Spleen (tissue), 11 donors: ENCODE data around the gene CHAD. TPM values are rescaled to one million over a fixed set of nuclear protein-coding genes. Genes with fewer than 3 reads are reported as not detected.

Experiments
- DNase-seq: peaks from one replicate; pipeline ENCODE4 v3.0.0-alpha.2; 2020
- H3K27ac ChIP-seq, 8 donors: fragments of 200-600 bp; sonication (generic) in 7 of 8; 1 replicate in 4 of 8; 2 replicates in 4 of 8; pipeline versions ENCODE4 v1.5.0 to v1.8.0; 2016 to 2021; ENCODE audit warnings: inconsistent platforms in 4 of 8, mild to moderate bottlenecking in 4 of 8, moderate library complexity in 1 of 8
- H3K27me3 ChIP-seq, 7 donors: fragments of 200-600 bp; sonication (generic) in 6 of 7; replicated peaks in 1 of 7; 1 replicate in 4 of 7; 2 replicates in 3 of 7; pipeline versions ENCODE4 v1.5.0 to v1.8.0; 2016 to 2021; ENCODE audit warnings: inconsistent platforms in 3 of 7, mild to moderate bottlenecking in 1 of 7
- H3K36me3 ChIP-seq, 6 donors: fragments of 200-600 bp; sonication (generic) in 5 of 6; 1 replicate in 4 of 6; 2 replicates in 2 of 6; pipeline versions ENCODE4 v1.5.0 to v1.8.0; 2016 to 2021; ENCODE audit warnings: inconsistent platforms in 2 of 6
- H3K4me1 ChIP-seq, 6 donors: fragments of 200-600 bp; sonication (generic) in 5 of 6; 1 replicate in 3 of 6; 2 replicates in 3 of 6; pipeline versions ENCODE4 v1.5.0 to v1.8.0; 2016 to 2021; ENCODE audit warnings: inconsistent platforms in 3 of 6
- H3K4me3 ChIP-seq, 8 donors: fragments of 200-600 bp; sonication (generic) in 7 of 8; 1 replicate in 4 of 8; 2 replicates in 4 of 8; pipeline versions ENCODE4 v1.5.0 to v1.8.0; 2016 to 2021; ENCODE audit warnings: inconsistent platforms in 4 of 8, mild to moderate bottlenecking in 4 of 8, moderate library complexity in 2 of 8
- H3K9me3 ChIP-seq, 8 donors: fragments of 200-600 bp; sonication (generic) in 7 of 8; 1 replicate in 4 of 8; 2 replicates in 4 of 8; pipeline versions ENCODE4 v1.5.0 to v1.8.0; 2016 to 2021; ENCODE audit warnings: inconsistent platforms in 4 of 8
- CTCF ChIP-seq, 11 experiments: fragments of 200-600 bp in 7 of 11; fragments of 450-650 bp in 4 of 11; sonication (generic) in 4 of 11; IDR thresholded peaks in 8 of 11; conservative IDR thresholded peaks in 3 of 11; 1 replicate in 7 of 11; 2 replicates in 4 of 11; pipeline versions ENCODE4 v1.4.0 to v1.8.0; 2016 to 2021; ENCODE audit warnings: antibody characterized with exemption in 11 of 11, inconsistent platforms in 4 of 11, mild to moderate bottlenecking in 1 of 11
- POLR2A ChIP-seq, 3 donors: fragments of 450-650 bp; IDR thresholded peaks; one replicate each; pipeline ENCODE4 v1.5.1; 2017; ENCODE audit warnings: antibody characterized with exemption in 3 of 3, mild to moderate bottlenecking in 1 of 3
- POLR2AphosphoS5 ChIP-seq, 3 donors: sonication (generic); formaldehyde crosslinking; IDR thresholded peaks; one replicate each; pipeline ENCODE4 v1.5.1; 2017; ENCODE audit warnings: antibody characterized with exemption in 3 of 3
- WGBS, 5 donors: extraction: QIAGEN DNeasy Blood & Tissue Kit in 3 of 5; methylation state at CpG; one replicate each; pipeline versions ENCODE4 v1.1.5 to v1.1.7; 2013 to 2018; 5-methylcytosine and 5-hydroxymethylcytosine counted together
- intact Hi-C: fragments of 100-400 bp; cut with DNase I; formaldehyde crosslinking; loops from one replicate; pipeline ENCODE4 v1.15.0; 2023; ENCODE audit warnings: low total_unique reads
- polyA plus RNA-seq, 3 donors: library from polyadenylated mRNA; stranded (reverse); fragments of 200-250 nt; gene quantifications; one replicate each; pipeline ENCODE4 v1.2.1, GENCODE V29; 2013
- total RNA-seq, 7 donors: library from RNA; depleted of rRNA in 3 of 7; stranded (reverse); fragments of >200 nt in 3 of 7; fragmentation: NEBNext Ultra II Directional in 4 of 7; extraction: Animal tissue kit (Norgen Biotek cat#: 25700) in 4 of 7; gene quantifications; one replicate each; pipeline versions ENCODE4 v1.1.0 to v1.2.1, GENCODE V29; 2016 to 2021
- donor health status: healthy with polysubstance abuse.
- donor health status: DM: no; HTN: no; CAD: no; lungs with moderate emphysema.
- donor health status: DM: no; HTN: no; CAD: no.
- donor health status: Bipolar disorder and iron deficiency.
- donor health status: healthy.
- donor health status: DM: no; HTN: no; CAD: no.
- donor health status: DM: yes; HTN: yes; CAD: no.

The CHAD gene
- total and polyA plus RNA-seq, 10 donors = 0.39 TPM; not detected in 9

GRCh38 chr17:50464736-50465135 is 3.9 kb downstream of the CHAD start:
- H3K4me1 ChIP-seq = peaks cover 0 to 20% (median 13%) of the 10 kb centered on the region in 6 donors
- DNase-seq = peak; percentile 34
- 86 to 93% (median 88%) methylated on average over 4 of the region's 4 CpGs for WGBS, 5 donors
- no peak overlapping the region for H3K27ac ChIP-seq
- no peak overlapping the region for H3K4me3 ChIP-seq
- H3K9me3 ChIP-seq = no peaks in the 10 kb centered on the region
- TF ChIP-seq CTCF (IDR thresholded peaks at IDR 0.05 in 8 of 11, conservative IDR thresholded peaks at IDR 0.05 in 3 of 11) = no peak
- no peak for TF ChIP-seq POLR2A (IDR thresholded peaks at IDR 0.05)
- TF ChIP-seq POLR2AphosphoS5 (IDR thresholded peaks at IDR 0.05) = no peak
- H3K36me3 ChIP-seq = peaks cover 0 to 33% (median 0%) of the 10 kb centered on the region in 6 donors
- intact Hi-C loops = no loop called here
- peaks cover 0 to 27% (median 19%) of the 10 kb centered on the region in 7 donors for H3K27me3 ChIP-seq

GRCh38 chr17:50464121-50464520 is 4.6 kb downstream of the CHAD start:
- Histone ChIP-seq H3K4me3 (no peak overlapping the region), H3K9me3 (no peaks in the 10 kb centered on the region), H3K27ac (no peak overlapping the region), H3K36me3 (peaks cover 0 to 33% (median 0%) of the 10 kb centered on the region in 6 donors), H3K4me1 (peaks cover 0 to 14% (median 9%) of the 10 kb centered on the region in 6 donors), H3K27me3 (peaks cover 0 to 21% (median 14%) of the 10 kb centered on the region in 7 donors)
- intact Hi-C loops = no loop called here
- WGBS, 5 donors = 94 to 100% (median 97%) methylated on average over 3 of the region's 3 CpGs
- DNase-seq = peak; percentile 23
- TF ChIP-seq POLR2A (IDR thresholded peaks at IDR 0.05) (no peak), CTCF (IDR thresholded peaks at IDR 0.05 in 8 of 11, conservative IDR thresholded peaks at IDR 0.05 in 3 of 11) (no peak), POLR2AphosphoS5 (IDR thresholded peaks at IDR 0.05) (no peak)

GRCh38 chr17:50462446-50462845 is 6.2 kb downstream of the CHAD start:
- Histone ChIP-seq H3K27ac (no peak overlapping the region), H3K36me3 (peaks cover 0 to 33% (median 0%) of the 10 kb centered on the region in 6 donors), H3K27me3 (peaks cover 0 to 4% (median 0%) of the 10 kb centered on the region in 7 donors), H3K4me1 (no peaks in the 10 kb centered on the region), H3K9me3 (no peaks in the 10 kb centered on the region), H3K4me3 (no peak overlapping the region)
- WGBS, 5 donors = 73 to 92% (median 82%) methylated on average over 9 of the region's 9 CpGs
- TF ChIP-seq POLR2AphosphoS5 (IDR thresholded peaks at IDR 0.05) = no peak
- TF ChIP-seq CTCF (IDR thresholded peaks at IDR 0.05 in 8 of 11, conservative IDR thresholded peaks at IDR 0.05 in 3 of 11) = no peak
- no peak for TF ChIP-seq POLR2A (IDR thresholded peaks at IDR 0.05)
- intact Hi-C loops = no loop called here
- no peak for DNase-seq

GRCh38 chr17:50461550-50462132 is 7.0 kb downstream of the CHAD start:
- WGBS, 5 donors = 89 to 95% (median 92%) methylated on average over 14 of the region's 14 CpGs
- Histone ChIP-seq H3K4me3 (no peak overlapping the region), H3K27me3 (no peaks in the 10 kb centered on the region), H3K36me3 (peaks cover 0 to 33% (median 0%) of the 10 kb centered on the region in 6 donors), H3K27ac (no peak overlapping the region), H3K4me1 (no peaks in the 10 kb centered on the region), H3K9me3 (no peaks in the 10 kb centered on the region)
- intact Hi-C loops = no loop called here
- DNase-seq = peak; percentile 59
- TF ChIP-seq POLR2A (IDR thresholded peaks at IDR 0.05) (no peak), CTCF (IDR thresholded peaks at IDR 0.05 in 8 of 11, conservative IDR thresholded peaks at IDR 0.05 in 3 of 11) (no peak), POLR2AphosphoS5 (IDR thresholded peaks at IDR 0.05) (no peak)
